Measurements from ENCODE around the gene CSNK1E.
"Not testable (repeated sequence)": the region's sequence is repeated elsewhere in the genome, so short reads cannot be mapped to it uniquely, and the experiment has no call there.

CSNK1E gene

GRCh38 chr22:38317122-38317994 is at the start of gene CSNK1E:
TSS of gene CSNK1E (minus strand) at chr22:38317433. CDS start at chr22:38314157, 3,276 bp downstream.
- DNase-seq (ENCODE audit: low spot score) = peak; percentile 67

DNA sequence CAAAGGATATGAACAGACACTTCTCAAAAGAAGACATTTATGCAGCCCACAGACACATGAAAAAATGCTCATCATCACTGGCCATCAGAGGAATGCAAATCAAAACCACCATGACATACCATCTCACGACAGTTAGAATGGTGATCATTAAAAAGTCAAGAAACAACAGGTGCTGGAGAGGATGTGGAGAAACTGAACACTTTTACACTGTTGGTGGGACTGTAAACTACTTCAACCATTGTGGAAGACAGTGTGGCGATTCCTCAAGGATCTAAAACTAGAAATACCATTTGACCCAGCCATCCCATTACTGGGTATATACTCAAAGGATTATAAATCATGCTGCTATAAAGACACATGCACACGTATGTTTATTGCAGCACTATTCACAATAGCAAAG is 48.6 kb upstream of the CSNK1E start:
- not testable (repeated sequence) for DNase-seq (ENCODE audit: low spot score)

GRCh38 chr22:38365174-38365573 is 47.9 kb upstream of the CSNK1E start:
- DNase-seq (ENCODE audit: low spot score) = not testable (repeated sequence)

DNA sequence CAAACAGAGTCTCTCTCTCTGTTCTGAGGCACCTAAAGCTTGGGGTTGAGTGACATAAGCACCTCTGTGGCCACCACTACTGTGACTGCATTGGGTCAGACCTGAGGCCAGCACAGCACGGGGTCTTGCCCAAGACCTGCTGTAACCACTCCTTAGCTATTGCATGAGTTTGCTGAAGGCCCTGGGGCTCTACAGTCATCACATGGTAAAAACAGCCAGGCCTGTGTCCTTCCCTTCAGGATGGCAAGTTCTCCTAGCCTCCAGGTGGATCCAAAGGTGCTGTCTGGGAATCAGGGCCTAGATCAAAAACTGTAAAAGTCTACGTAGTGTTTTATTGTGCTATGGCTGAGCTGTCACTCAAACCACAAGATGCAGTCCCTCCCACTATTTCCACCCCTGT is 43.3 kb upstream of the CSNK1E start:
- DNase-seq (ENCODE audit: low spot score) = not testable (repeated sequence)

- DNase-seq (ENCODE audit: low spot score) = not testable (repeated sequence)
These were observed 42.6 kb upstream of the CSNK1E start for GRCh38 chr22:38359817-38360216.

DNA sequence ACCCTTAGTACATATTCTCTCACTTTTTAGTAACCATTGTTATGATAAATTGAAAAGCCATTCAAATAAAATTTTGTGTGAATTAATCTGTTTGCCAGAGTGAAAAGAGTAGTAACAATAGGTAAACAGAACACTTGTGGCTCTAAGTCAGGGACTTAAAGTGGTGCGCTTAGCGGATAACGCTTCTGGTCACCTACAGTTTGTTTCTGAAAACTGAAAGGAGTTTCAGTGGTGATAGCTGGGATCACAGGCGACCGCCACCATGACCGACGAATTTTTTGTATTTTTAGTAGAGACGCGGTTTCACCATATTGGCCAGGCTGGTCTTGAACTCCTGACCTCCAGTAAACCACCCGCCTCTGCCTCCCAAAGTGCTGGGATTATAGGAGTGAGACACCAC is 40.7 kb upstream of the CSNK1E start:
- not testable (repeated sequence) for DNase-seq (ENCODE audit: low spot score)

- no peak for DNase-seq (ENCODE audit: low spot score)
These were observed 38.0 kb upstream of the CSNK1E start for GRCh38 chr22:38355275-38355674.

- DNase-seq (ENCODE audit: low spot score) = no peak
These were observed 36.5 kb upstream of the CSNK1E start for GRCh38 chr22:38353701-38354100.

- peak; percentile 67 for DNase-seq (ENCODE audit: low spot score)
These were observed 36.0 kb upstream of the CSNK1E start for GRCh38 chr22:38353142-38353629.

DNA sequence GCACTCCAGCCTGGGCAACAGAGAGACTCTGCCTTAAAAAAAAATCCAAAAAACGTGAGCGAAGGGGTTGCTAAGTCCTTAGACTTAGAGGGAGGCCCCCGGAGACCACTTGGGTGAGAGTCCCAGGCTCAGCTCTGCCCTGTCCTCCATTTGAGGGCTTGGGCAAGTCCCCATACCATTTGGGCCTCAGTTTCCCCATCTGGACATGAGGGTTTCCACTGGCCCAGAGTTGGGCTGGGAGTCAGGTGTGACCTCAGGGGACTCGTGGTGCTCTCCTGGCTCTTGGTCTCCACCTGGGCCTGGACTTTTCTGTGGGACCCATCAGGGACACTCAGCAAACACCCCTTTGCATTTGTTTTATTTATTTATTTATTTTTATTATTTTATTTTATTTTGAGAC is 35.2 kb upstream of the CSNK1E start:
- DNase-seq (ENCODE audit: low spot score) = no peak

GRCh38 chr22:38350444-38351359 is 33.5 kb upstream of the CSNK1E start:
- DNase-seq (ENCODE audit: low spot score) = no peak

- no peak for DNase-seq (ENCODE audit: low spot score)
These were observed 31.7 kb upstream of the CSNK1E start for GRCh38 chr22:38348751-38349496.

DNA sequence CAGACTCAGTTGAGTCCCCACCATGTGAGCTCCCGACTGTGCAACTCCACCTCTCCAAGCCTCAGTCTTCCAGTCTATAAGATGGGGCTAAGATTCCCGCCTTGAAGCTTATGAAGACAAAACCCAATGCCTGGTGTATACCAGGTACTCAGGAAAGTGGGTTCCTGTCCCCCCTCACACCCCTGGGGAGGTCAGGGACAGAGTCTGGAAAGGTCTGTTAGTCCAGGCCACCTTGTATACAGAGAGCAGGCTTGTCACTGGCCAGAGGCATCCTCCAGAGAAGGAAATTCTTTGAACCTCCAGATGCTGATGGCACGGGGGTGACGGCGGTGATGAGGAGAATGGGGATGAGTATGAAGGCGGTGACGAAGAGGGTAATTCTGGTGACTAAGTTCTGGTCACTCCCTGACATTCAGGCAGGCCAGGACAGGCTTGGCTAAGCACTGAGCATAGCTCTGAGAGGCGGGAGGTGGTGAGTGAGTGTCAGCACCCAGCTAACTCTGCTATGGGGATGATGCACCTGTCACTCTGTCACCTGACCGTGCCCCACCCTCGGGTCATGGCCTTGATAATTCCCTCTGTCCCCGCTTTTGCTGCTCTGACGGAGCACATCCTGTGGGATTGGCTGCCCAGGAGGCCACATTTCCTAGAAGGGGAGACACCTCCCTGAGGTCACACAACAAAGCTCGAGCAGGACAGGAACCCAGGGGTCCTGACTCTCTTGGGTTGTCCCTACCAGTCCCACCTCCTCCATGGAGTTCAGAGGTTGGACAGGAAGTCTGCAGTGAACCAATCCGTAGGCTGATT is 30.9 kb upstream of the CSNK1E start:
- DNase-seq (ENCODE audit: low spot score) = no peak

DNA sequence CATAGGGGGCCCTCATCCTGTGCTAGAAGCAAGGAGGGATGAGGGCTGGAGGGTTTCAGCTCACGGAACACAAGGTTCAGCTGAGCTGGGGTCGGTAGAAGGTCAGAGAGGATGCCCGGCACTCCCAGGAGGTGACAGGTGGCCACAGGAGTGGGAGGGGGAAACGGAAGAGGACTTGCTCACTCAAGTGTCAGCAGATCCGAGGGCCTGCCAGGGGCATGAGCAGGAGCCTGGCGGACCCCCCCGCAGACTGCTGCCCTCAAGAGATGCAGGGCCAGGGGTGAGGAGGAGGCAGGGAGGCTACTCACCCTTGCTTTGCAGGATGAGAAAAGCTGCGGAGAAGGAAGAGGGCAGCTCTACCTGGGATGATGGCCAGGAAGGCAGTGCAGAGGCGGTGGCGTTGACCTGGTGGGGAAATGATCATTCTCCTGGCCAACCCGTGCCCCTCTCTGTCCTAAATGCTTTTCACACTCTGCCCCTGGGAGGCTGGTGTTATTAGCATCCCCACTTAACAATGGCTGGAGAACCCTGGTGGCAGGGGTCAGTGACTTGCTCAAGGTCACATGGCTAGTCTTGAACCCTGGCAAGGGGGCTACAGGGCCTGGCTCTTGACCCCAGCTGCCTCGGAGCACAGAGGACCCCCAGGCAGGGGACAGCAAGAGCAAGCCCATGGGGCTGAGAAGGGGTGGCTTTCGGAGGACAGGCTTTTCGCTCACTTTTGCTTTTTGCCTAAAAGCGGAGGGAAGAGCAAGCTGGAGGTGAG is 30.1 kb upstream of the CSNK1E start:
- DNase-seq (ENCODE audit: low spot score) = no peak

- no peak for DNase-seq (ENCODE audit: low spot score)
These were observed 29.3 kb upstream of the CSNK1E start for GRCh38 chr22:38346506-38346905.

GRCh38 chr22:38345782-38346181 is 28.5 kb upstream of the CSNK1E start:
- DNase-seq (ENCODE audit: low spot score) = no peak

DNA sequence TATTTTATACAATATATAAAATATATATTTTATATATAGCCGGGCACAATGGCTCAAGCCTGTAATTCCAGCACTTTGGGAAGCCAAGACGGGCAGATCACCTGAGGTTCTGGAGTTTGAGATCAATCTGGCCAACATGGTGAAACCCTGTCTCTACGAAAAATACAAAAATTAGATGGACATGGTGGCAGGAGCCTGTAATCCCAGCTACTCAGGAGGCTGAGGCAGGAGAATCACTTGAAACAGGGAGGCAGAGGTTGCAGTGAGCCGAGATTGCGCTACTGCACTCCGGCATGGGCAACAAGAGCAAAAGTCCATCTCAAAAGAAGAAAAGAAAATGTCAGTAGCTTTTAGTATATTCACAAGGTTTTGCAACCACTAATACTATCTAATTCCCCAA is 22.7 kb upstream of the CSNK1E start:
- not testable (repeated sequence) for DNase-seq (ENCODE audit: low spot score)

DNA sequence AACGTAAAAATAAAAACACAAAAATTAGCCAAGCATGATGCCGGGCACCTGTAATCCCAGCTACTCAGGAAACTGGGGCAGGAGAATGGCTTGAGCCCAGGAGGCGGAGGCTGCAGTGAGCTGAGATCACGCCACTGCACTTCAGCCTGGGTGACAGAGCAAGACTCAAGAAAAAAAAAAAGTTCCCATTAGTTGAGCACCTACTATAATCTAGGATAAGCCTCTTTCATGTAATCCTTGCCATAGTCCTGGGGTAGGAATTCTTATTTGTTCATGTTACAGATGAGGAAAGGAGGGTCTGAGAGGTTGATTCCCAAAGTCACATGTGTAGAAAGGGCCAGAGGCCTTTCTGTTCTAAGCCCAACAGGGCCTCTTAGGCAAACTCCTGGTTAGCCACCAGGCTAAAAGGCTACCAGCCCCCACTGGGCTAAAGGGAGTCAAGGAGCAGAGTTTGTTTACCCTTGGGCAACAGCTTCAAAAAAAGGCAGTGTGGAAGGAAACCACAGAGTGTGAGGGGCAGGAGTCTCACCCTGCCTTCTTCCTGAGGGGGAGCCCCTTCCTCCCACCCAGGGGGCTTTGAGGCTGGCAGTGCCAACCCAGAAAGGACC is 21.6 kb upstream of the CSNK1E start:
- no peak for DNase-seq (ENCODE audit: low spot score)

DNA sequence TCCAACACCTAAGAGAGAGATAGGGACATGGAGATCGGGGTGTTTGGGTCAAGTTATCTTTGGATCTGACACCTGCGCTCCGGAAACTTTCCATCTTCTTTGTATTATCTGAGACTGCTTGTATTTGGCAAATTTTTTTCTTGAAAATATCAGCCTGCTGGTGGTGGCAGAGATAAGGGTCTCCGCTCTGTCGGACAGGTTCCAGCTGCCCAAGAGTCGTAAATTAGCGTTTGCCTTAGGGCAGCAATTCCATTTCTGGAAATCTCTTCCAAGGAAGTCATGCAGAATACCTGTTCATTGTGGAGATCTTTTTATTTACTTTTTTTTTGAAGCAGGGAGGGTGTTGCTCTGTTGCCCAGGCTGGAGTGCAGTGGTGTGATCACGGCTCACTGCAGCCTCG is 19.5 kb upstream of the CSNK1E start:
- DNase-seq (ENCODE audit: low spot score) = no peak

DNA sequence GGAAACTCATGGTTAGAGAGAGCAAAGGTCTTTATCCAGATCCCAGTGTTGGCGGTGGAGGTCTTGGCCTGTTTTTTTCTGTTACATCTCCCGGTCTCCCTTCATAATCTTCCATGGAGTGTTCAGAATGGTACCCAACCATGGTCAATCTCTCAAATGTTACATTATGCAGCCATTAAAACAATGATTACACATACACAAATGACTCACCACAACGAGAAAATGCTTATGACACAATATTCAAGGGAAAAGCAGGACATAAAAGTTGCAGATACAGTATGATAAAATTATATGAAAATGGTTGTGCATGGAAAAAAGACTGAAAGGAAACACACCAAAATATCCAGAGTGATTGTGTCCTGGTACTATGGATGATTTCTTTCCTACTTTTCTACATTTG is 17.8 kb upstream of the CSNK1E start:
- no peak for DNase-seq (ENCODE audit: low spot score)

Measured in CD4-positive, alpha-beta T cell treated with Interleukin-15 for 4 hours (primary cell).